BJ (cell line): Measurements from ENCODE around the gene HNMT. TPM values are rescaled to one million over a fixed set of nuclear protein-coding genes. Genes with fewer than 3 reads are reported as not detected.

Experiments
- CTCF ChIA-PET: fragments of 350-600 bp; formaldehyde crosslinking; extraction: SDS; loops from one replicate; lab custom pipeline; 2021; ENCODE audit warnings: antibody characterized with exemption, inconsistent platforms; lab: Yijun Ruan, JAX
- POLR2A ChIA-PET: fragments of 300-600 bp; sonication (Branson Sonifier 250); formaldehyde crosslinking; extraction: SDS; loops from one replicate; lab custom pipeline; 2021; ENCODE audit warnings: antibody characterized with exemption; lab: Charles Lee
- DNase-seq: peaks from one replicate; pipeline ENCODE4 v3.0.0-alpha.2; 2011; ENCODE audit warnings: low read depth
- H3K27me3 ChIP-seq: 2 replicates; pipeline ENCODE4 v1.6.0; 2011; ENCODE audit warnings: low read length; ENCODE audit not compliant: control insufficient read depth, insufficient read depth
- H3K36me3 ChIP-seq: 2 replicates; pipeline ENCODE4 v1.5.1; 2011; ENCODE audit warnings: low read length; ENCODE audit not compliant: control insufficient read depth, insufficient read depth
- H3K4me3 ChIP-seq: 2 replicates; pipeline ENCODE4 v1.5.1; 2011; ENCODE audit warnings: low read depth, mild to moderate bottlenecking, control low read depth, low read length
- CTCF ChIP-seq: IDR thresholded peaks from 2 replicates; pipeline ENCODE4 v1.5.1; 2011; ENCODE audit warnings: low read depth, mild to moderate bottlenecking, control low read depth, inconsistent platforms, low read length, moderate library complexity; ENCODE audit not compliant: insufficient read depth
- polyA plus RNA-seq: library from polyadenylated mRNA; depleted of rRNA; stranded (reverse); fragments of >200 nt; gene quantifications from 2 replicates; pipeline ENCODE4 v1.2.3, GENCODE V29; 2011

The HNMT gene
- polyA plus RNA-seq, 1 experiment: 7.7 TPM

- Histone ChIP-seq H3K36me3 (no peaks in the 10 kb centered on the region), H3K4me3 (no peak overlapping the region), H3K27me3 (no peaks in the 10 kb centered on the region)
- ChIA-PET POLR2A (interaction anchor here (0.7 kb wide), 1 partner anchor 128 kb away, joined by 3 read pairs; no protein-coding TSS in a partner anchor), CTCF (no interaction called here)
- no peak for DNase-seq
- no peak for TF ChIP-seq CTCF
Observed at GRCh38 chr2:138059487-138060300, 95.4 kb downstream of the HNMT start.

GRCh38 chr2:138060301-138060635, 96.0 kb downstream of the HNMT start:
- H3K27me3 ChIP-seq: no peaks in the 10 kb centered on the region
- H3K4me3 ChIP-seq: no peak overlapping the region
- ChIA-PET POLR2A (interaction anchor here (0.7 kb wide), 1 partner anchor 128 kb away, joined by 3 read pairs; no protein-coding TSS in a partner anchor), CTCF (no interaction called here)
- H3K36me3 ChIP-seq: no peaks in the 10 kb centered on the region
- peak; percentile 38 for DNase-seq
- TF ChIP-seq CTCF: no peak

- Histone ChIP-seq H3K4me3 (no peak overlapping the region), H3K27me3 (no peaks in the 10 kb centered on the region), H3K36me3 (no peaks in the 10 kb centered on the region)
- CTCF ChIA-PET: interaction anchor here (1.2 kb wide), 1 partner anchor 42 kb away, joined by 3 read pairs; no protein-coding TSS in a partner anchor
- TF ChIP-seq CTCF: no peak
- POLR2A ChIA-PET: no interaction called here
- DNase-seq: no peak
Observed at GRCh38 chr2:138061961-138062360, 97.7 kb downstream of the HNMT start.

- POLR2A ChIA-PET: no interaction called here
- CTCF ChIA-PET: interaction anchor here (1.5 kb wide), 1 partner anchor 9 kb away, joined by 3 read pairs; no protein-coding TSS in a partner anchor
- no peak overlapping the region for H3K4me3 ChIP-seq
- no peaks in the 10 kb centered on the region for H3K27me3 ChIP-seq
- H3K36me3 ChIP-seq: no peaks in the 10 kb centered on the region
- TF ChIP-seq CTCF: no peak
- DNase-seq: no peak
Observed at GRCh38 chr2:138063181-138063580, 98.9 kb downstream of the HNMT start.
